Panc1 (cell line): Measurements from ENCODE around the gene AMPH. TPM values are rescaled to one million over a fixed set of nuclear protein-coding genes. Genes with fewer than 3 reads are reported as not detected.

ENCODE experiments used
- ATAC-seq: fragments of 200-7000 bp; cut with Tn5 transposase; 2 replicates; pipeline ENCODE4 v1.9.1; 2020; ENCODE audit warnings: mild to moderate bottlenecking, moderate library complexity
- BruUV-seq: library from RNA; stranded (reverse); fragments of 400-500 nt; replicated peaks from 2 replicates; lab custom pipeline; 2021; lab: Mats Ljungman, UMichigan
- CTCF ChIA-PET: fragments of 300-600 bp; sonication (Branson Sonifier 250); formaldehyde crosslinking; loops from one replicate; lab custom pipeline; 2022; ENCODE audit warnings: antibody characterized with exemption; lab: Charles Lee
- POLR2A ChIA-PET: fragments of 300-600 bp; sonication (Branson Sonifier 250); formaldehyde crosslinking; loops from one replicate; lab custom pipeline; 2022; ENCODE audit warnings: antibody characterized with exemption; lab: Charles Lee
- DNase-seq: peaks from one replicate; pipeline ENCODE4 v3.0.0-alpha.2; 2010; ENCODE audit warnings: low read depth, low spot score
- H3K27ac ChIP-seq: 2 replicates; pipeline ENCODE4 v1.5.1; 2011; ENCODE audit warnings: mild to moderate bottlenecking, low read length, inconsistent platforms
- H3K27me3 ChIP-seq: fragments of 200-500 bp; sonication (Bioruptor generic); 2 replicates; pipeline ENCODE4 v1.6.0; 2014; ENCODE audit warnings: low read length, inconsistent platforms; ENCODE audit not compliant: control insufficient read depth, insufficient read depth
- H3K36me3 ChIP-seq: fragments of 200-500 bp; sonication (Bioruptor generic); 2 replicates; pipeline ENCODE4 v1.5.1; 2014; ENCODE audit warnings: inconsistent platforms, mild to moderate bottlenecking, low read length, moderate library complexity; ENCODE audit not compliant: control insufficient read depth, insufficient read depth
- H3K4me1 ChIP-seq: 2 replicates; pipeline ENCODE4 v1.5.1; 2011; ENCODE audit warnings: inconsistent platforms, mild to moderate bottlenecking, low read length, moderate library complexity; ENCODE audit not compliant: control insufficient read depth, insufficient read depth
- H3K4me3 ChIP-seq, 2 experiments: 2 replicates each; pipeline ENCODE4 v1.5.1; 2011 to 2012; ENCODE audit warnings: low read depth in 2 of 2, low read length in 2 of 2, mild to moderate bottlenecking in 2 of 2, inconsistent platforms in 1 of 2, moderate library complexity in 1 of 2
- H3K9me3 ChIP-seq: fragments of 200-500 bp; sonication (Bioruptor generic); 2 replicates; pipeline ENCODE4 v1.5.1; 2014; ENCODE audit warnings: low read depth, mild to moderate bottlenecking, inconsistent platforms, low read length, moderate library complexity; ENCODE audit not compliant: control insufficient read depth, insufficient read depth
- POLR2AphosphoS5 ChIP-seq: IDR thresholded peaks from 2 replicates; pipeline ENCODE4 v1.6.1; 2012; ENCODE audit warnings: mild to moderate bottlenecking, low read depth, low read length, moderate library complexity
- SIN3A ChIP-seq: IDR thresholded peaks from 2 replicates; pipeline ENCODE4 v1.6.1; 2012; ENCODE audit warnings: low read depth, mild to moderate bottlenecking, low read length, moderate library complexity, borderline replicate concordance; ENCODE audit not compliant: insufficient read depth
- TCF7L2 ChIP-seq: IDR thresholded peaks from 2 replicates; pipeline ENCODE4 v1.6.1; 2011; ENCODE audit warnings: mild to moderate bottlenecking, low read depth, low read length, inconsistent platforms
- in situ Hi-C: cut with HindIII; loops from 2 replicates; pipeline ENCODE4 v1.10.0; 2016; ENCODE audit warnings: low sequenced_read_pairs, low pct_unique_long_range_greater_than_20kb
- intact Hi-C: fragments of 100-400 bp; cut with micrococcal nuclease; formaldehyde crosslinking; loops from one replicate; pipeline ENCODE4 v1.10.0; 2022; ENCODE audit not compliant: unreplicated experiment
- total RNA-seq: library from RNA; stranded (reverse); gene quantifications from one replicate; pipeline ENCODE4 v1.2.1, GENCODE V29; 2021; ENCODE audit not compliant: unreplicated experiment
- TF ChIP-seq, protein P1 (sequence below), 2 experiments: IDR thresholded peaks; 2 replicates each; pipeline ENCODE4 v1.6.1; 2011 to 2012; ENCODE audit warnings: low read depth in 2 of 2, control low read depth in 1 of 2, low read length in 1 of 2, mild to moderate bottlenecking in 1 of 2, moderate library complexity in 1 of 2; ENCODE audit not compliant: insufficient read depth in 1 of 2
- TF ChIP-seq, protein P2 (sequence below): fragments of 450-650 bp; IDR thresholded peaks from 2 replicates; pipeline ENCODE4 v1.5.1; 2017; ENCODE audit warnings: mild to moderate bottlenecking

Gene AMPH
- total RNA-seq, 1 experiment from 2014 or later: not detected

- no peaks in the 10 kb centered on the region for H3K36me3 ChIP-seq
- CTCF ChIA-PET: no interaction called here
- no peak for TF ChIP-seq POLR2AphosphoS5
- TF ChIP-seq, protein P1, sequence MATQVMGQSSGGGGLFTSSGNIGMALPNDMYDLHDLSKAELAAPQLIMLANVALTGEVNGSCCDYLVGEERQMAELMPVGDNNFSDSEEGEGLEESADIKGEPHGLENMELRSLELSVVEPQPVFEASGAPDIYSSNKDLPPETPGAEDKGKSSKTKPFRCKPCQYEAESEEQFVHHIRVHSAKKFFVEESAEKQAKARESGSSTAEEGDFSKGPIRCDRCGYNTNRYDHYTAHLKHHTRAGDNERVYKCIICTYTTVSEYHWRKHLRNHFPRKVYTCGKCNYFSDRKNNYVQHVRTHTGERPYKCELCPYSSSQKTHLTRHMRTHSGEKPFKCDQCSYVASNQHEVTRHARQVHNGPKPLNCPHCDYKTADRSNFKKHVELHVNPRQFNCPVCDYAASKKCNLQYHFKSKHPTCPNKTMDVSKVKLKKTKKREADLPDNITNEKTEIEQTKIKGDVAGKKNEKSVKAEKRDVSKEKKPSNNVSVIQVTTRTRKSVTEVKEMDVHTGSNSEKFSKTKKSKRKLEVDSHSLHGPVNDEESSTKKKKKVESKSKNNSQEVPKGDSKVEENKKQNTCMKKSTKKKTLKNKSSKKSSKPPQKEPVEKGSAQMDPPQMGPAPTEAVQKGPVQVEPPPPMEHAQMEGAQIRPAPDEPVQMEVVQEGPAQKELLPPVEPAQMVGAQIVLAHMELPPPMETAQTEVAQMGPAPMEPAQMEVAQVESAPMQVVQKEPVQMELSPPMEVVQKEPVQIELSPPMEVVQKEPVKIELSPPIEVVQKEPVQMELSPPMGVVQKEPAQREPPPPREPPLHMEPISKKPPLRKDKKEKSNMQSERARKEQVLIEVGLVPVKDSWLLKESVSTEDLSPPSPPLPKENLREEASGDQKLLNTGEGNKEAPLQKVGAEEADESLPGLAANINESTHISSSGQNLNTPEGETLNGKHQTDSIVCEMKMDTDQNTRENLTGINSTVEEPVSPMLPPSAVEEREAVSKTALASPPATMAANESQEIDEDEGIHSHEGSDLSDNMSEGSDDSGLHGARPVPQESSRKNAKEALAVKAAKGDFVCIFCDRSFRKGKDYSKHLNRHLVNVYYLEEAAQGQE (IDR thresholded peaks at IDR 0.05; ENCODE audit: insufficient read depth in 1 of 2, low read depth in 2 of 2, low read length in 1 of 2): no peak
- TF ChIP-seq SIN3A: no peak
- TF ChIP-seq TCF7L2: no peak
- TF ChIP-seq, protein P2, sequence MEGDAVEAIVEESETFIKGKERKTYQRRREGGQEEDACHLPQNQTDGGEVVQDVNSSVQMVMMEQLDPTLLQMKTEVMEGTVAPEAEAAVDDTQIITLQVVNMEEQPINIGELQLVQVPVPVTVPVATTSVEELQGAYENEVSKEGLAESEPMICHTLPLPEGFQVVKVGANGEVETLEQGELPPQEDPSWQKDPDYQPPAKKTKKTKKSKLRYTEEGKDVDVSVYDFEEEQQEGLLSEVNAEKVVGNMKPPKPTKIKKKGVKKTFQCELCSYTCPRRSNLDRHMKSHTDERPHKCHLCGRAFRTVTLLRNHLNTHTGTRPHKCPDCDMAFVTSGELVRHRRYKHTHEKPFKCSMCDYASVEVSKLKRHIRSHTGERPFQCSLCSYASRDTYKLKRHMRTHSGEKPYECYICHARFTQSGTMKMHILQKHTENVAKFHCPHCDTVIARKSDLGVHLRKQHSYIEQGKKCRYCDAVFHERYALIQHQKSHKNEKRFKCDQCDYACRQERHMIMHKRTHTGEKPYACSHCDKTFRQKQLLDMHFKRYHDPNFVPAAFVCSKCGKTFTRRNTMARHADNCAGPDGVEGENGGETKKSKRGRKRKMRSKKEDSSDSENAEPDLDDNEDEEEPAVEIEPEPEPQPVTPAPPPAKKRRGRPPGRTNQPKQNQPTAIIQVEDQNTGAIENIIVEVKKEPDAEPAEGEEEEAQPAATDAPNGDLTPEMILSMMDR: no peak
- BruUV-seq: no TSS peak
- DNase-seq (no peak), ATAC-seq (no peak)
- H3K27me3 ChIP-seq: no peaks in the 10 kb centered on the region
- POLR2A ChIA-PET: no interaction called here
- H3K9me3 ChIP-seq: no peaks in the 10 kb centered on the region
- in situ Hi-C loops: no loop called here
- H3K4me1 ChIP-seq: no peaks in the 10 kb centered on the region
- H3K27ac ChIP-seq: no peak overlapping the region
- H3K4me3 ChIP-seq: no peak overlapping the region
- intact Hi-C loops: no loop called here
Observed at GRCh38 chr7:38429057-38429456, 202.1 kb downstream of the AMPH start.

- intact Hi-C loops: no loop called here
- Histone ChIP-seq H3K36me3 (no peaks in the 10 kb centered on the region), H3K27ac (no peak overlapping the region), H3K9me3 (no peaks in the 10 kb centered on the region), H3K4me3 (no peak overlapping the region), H3K27me3 (no peaks in the 10 kb centered on the region), H3K4me1 (no peaks in the 10 kb centered on the region)
- DNase-seq: no peak
- ATAC-seq: no peak
- CTCF ChIA-PET: no interaction called here
- POLR2A ChIA-PET: no interaction called here
- BruUV-seq: no TSS peak
- TF ChIP-seq, protein P2: no peak
- TF ChIP-seq, protein P1 (IDR thresholded peaks at IDR 0.05; ENCODE audit: insufficient read depth in 1 of 2, low read depth in 2 of 2, low read length in 1 of 2): no peak
- TF ChIP-seq TCF7L2: no peak
- TF ChIP-seq POLR2AphosphoS5: no peak
- TF ChIP-seq SIN3A: no peak
- in situ Hi-C loops: no loop called here
Observed at GRCh38 chr7:38428041-38428440, 203.1 kb downstream of the AMPH start.
